Vagina (tissue), 2 donors: ENCODE measurements around the gene RELA. TPM values are rescaled to one million over a fixed set of nuclear protein-coding genes. Genes with fewer than 3 reads are reported as not detected.

Experiments used
- DNase-seq, 2 donors: peaks; one replicate each; pipeline ENCODE4 v3.0.0-alpha.2; 2017; ENCODE audit errors: extremely low spot score in 2 of 2
- H3K27ac ChIP-seq: fragments of 200-600 bp; sonication (generic); one replicate; pipeline ENCODE4 v1.5.1; 2019
- H3K27me3 ChIP-seq: fragments of 200-600 bp; sonication (generic); one replicate; pipeline ENCODE4 v1.5.1; 2019
- H3K36me3 ChIP-seq, 2 donors: fragments of 200-600 bp; sonication (generic); one replicate each; pipeline ENCODE4 v1.5.1; 2017 to 2019
- H3K4me1 ChIP-seq: fragments of 200-600 bp; sonication (generic); one replicate; pipeline ENCODE4 v1.5.1; 2019
- H3K4me3 ChIP-seq, 2 donors: fragments of 200-600 bp; sonication (generic); 1 replicate in 1 of 2; 2 replicates in 1 of 2; pipeline ENCODE4 v1.5.1; 2016 to 2019
- H3K9me3 ChIP-seq: fragments of 200-600 bp; sonication (generic); one replicate; pipeline ENCODE4 v1.5.1; 2019
- POLR2A ChIP-seq, 2 donors: fragments of 450-650 bp; IDR thresholded peaks; one replicate each; pipeline ENCODE4 v1.6.1; 2017; ENCODE audit warnings: antibody characterized with exemption in 2 of 2, mild to moderate bottlenecking in 2 of 2, moderate library complexity in 2 of 2
- POLR2AphosphoS5 ChIP-seq, 2 donors: sonication (generic); formaldehyde crosslinking; IDR thresholded peaks; one replicate each; pipeline ENCODE4 v1.9.0; 2017; ENCODE audit warnings: antibody characterized with exemption in 2 of 2, mild to moderate bottlenecking in 2 of 2, low read depth in 1 of 2; ENCODE audit not compliant: insufficient read depth in 1 of 2
- intact Hi-C: fragments of 100-400 bp; cut with DNase I; formaldehyde crosslinking; loops from one replicate; pipeline ENCODE4 v1.15.1; 2023
- total RNA-seq: library from RNA; depleted of rRNA; stranded (reverse); fragments of >200 nt; gene quantifications from one replicate; pipeline ENCODE4 v1.2.3, GENCODE V29; 2016
- TF ChIP-seq, protein P1 (sequence below), 3 experiments: fragments of 450-650 bp in 2 of 3; fragments of 200-600 bp in 1 of 3; sonication (generic) in 1 of 3; IDR thresholded peaks; one replicate each; pipeline ENCODE4 v1.5.1; 2017 to 2019; ENCODE audit warnings: antibody characterized with exemption in 3 of 3, mild to moderate bottlenecking in 2 of 3, moderate library complexity in 2 of 3

RELA gene
- total RNA-seq, 1 donor from 2014 or later = 59.2 TPM

DNA sequence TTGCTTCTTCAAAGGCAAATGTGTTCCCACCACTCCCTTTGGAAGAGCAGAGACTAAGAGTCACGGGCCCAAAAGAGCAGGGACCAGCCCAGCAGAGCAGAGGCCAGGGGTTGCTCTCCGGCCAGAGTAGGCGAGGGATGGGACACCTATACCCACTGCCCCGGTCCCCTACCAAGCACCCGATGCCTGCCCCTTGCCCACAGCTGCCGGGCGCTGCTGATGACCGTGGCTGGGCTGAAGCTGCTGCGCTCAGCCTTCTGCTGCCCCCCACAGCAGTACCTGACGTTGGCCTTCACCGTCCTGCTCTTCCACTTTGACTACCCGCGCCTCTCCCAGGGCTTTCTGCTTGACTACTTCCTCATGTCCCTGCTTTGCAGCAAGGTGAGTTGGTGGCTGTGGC lies 35.5 kb downstream of the RELA start:
- Histone ChIP-seq H3K4me3 (no peak overlapping the region), H3K27me3 (no peaks in the 10 kb centered on the region), H3K27ac (no peak overlapping the region), H3K9me3 (no peaks in the 10 kb centered on the region), H3K36me3 (peaks cover 0 to 74% of the 10 kb centered on the region in 2 donors), H3K4me1 (no peaks in the 10 kb centered on the region)
- intact Hi-C loops = loop anchor here (10.0 kb wide), 1 partner anchor 188 kb away; no protein-coding TSS in a partner anchor
- DNase-seq = no peak
- TF ChIP-seq POLR2A (IDR thresholded peaks at IDR 0.05) = no peak
- no peak for TF ChIP-seq POLR2AphosphoS5 (IDR thresholded peaks at IDR 0.05; ENCODE audit: insufficient read depth in 1 of 2, low read depth in 1 of 2)
- TF ChIP-seq, protein P1, sequence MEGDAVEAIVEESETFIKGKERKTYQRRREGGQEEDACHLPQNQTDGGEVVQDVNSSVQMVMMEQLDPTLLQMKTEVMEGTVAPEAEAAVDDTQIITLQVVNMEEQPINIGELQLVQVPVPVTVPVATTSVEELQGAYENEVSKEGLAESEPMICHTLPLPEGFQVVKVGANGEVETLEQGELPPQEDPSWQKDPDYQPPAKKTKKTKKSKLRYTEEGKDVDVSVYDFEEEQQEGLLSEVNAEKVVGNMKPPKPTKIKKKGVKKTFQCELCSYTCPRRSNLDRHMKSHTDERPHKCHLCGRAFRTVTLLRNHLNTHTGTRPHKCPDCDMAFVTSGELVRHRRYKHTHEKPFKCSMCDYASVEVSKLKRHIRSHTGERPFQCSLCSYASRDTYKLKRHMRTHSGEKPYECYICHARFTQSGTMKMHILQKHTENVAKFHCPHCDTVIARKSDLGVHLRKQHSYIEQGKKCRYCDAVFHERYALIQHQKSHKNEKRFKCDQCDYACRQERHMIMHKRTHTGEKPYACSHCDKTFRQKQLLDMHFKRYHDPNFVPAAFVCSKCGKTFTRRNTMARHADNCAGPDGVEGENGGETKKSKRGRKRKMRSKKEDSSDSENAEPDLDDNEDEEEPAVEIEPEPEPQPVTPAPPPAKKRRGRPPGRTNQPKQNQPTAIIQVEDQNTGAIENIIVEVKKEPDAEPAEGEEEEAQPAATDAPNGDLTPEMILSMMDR (IDR thresholded peaks at IDR 0.05) = no peak

DNA sequence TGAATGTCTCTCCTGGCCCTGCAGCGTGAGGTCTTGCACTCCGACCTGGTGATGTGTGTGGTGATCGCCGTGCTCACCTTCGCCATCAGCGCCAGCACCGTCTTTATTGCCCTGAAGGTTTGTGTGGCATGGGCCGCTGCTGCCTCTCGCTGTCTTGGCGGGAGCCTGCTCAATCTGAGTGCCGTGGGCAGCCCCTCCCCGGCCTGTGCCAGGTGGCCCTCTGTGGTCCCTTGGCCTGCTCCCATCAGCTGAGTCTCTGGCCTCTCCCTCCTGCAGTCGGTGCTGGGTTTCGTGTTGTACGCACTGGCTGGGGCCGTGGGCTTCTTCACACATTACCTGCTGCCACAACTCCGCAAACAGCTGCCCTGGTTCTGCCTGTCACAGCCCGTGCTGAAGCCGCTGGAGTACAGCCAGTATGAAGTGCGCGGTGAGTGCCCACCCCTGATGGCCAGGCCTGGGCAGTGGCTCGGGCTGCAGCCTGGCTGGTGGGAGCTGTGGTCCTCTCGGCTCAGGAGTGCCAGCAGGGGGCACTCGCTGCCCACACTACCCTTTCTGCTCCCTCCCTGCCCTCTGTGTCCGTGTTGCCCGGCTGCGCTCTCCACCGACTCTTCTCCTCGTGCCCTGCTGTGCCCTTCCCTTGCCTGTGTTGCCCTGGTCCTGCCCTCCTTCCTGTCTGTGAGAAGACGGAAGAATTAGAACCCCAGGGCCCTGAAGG lies 36.9 kb downstream of the RELA start:
- Histone ChIP-seq H3K9me3 (no peaks in the 10 kb centered on the region), H3K4me3 (no peak overlapping the region), H3K27me3 (no peaks in the 10 kb centered on the region), H3K27ac (no peak overlapping the region), H3K36me3 (peaks cover 0 to 77% of the 10 kb centered on the region in 2 donors), H3K4me1 (no peaks in the 10 kb centered on the region)
- intact Hi-C loops = loop anchor here (10.0 kb wide), 1 partner anchor 189 kb away; no protein-coding TSS in a partner anchor
- DNase-seq = no peak
- TF ChIP-seq POLR2A (IDR thresholded peaks at IDR 0.05) = no peak
- TF ChIP-seq, protein P1 (IDR thresholded peaks at IDR 0.05) = peak in 2 of 3 experiments; percentile 30 to 35
- no peak for TF ChIP-seq POLR2AphosphoS5 (IDR thresholded peaks at IDR 0.05; ENCODE audit: insufficient read depth in 1 of 2, low read depth in 1 of 2)

DNA sequence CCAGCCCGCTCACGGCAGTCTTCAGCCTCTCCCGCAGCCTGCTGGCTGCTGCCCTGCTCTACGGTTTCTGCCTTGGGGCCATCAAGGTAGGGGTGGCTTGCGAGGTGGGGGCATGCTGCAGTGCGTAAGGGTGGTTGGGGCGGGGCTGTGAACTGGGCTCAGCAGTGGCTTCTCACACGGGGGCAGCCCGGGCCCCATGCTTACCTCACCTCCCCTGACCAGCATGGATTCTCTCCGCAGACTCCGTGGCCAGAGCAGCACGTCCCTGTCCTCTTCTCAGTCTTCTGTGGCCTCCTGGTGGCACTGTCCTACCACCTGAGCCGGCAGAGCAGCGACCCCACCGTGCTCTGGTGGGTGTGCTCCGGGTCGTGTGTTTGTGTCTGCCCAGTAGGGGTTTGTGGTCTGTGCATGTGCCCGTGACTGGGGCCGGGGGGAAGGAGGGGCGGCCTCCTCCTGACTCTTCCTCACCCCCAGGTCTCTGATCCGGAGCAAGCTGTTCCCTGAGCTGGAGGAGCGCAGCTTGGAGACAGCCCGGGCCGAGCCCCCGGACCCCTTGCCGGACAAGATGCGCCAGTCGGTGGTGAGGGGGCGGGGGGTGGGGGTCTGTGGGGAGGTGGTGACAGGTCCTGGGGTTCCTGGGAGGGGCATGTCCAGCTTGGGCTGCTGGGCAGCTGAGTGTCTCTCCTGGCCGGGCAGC lies 37.6 kb downstream of the RELA start:
- DNase-seq = no peak
- intact Hi-C loops = loop anchor here (10.0 kb wide), 1 partner anchor 190 kb away; no protein-coding TSS in a partner anchor
- H3K36me3 ChIP-seq = peaks cover 0 to 77% of the 10 kb centered on the region in 2 donors

DNA sequence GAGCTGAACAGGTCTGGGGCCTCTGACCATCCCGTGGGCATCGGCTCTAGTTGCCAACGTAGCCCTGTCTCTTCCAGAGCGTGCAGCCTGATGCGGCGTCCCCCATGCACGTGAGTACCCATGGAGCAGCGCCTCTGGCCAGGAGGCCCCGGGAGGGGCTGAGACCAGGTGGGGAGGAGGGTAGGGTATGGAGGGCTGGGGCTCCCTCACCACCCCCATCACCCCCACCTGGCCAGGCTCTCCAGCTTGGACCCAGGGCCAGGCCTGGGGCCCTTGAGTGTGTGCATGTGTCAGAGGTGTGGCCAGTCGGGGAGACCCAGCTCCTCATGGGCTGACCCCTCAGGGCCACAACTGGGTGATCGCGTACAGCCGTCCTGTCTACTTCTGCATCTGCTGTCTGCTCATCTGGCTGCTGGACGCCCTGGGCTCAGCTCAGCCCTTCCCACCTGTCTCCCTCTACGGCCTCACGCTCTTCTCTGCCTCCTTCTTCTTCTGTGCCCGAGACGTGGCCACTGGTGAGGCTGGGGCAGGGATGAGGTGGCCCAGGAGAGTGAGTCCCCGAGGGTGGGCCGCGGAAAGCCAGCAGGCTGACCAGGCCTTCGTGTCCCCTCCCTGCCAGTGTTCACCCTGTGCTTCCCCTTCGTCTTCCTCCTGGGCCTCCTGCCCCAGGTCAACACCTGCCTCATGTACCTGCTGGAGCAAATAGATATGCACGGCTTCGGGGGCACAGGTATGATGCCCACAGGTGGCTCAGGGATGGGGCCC lies 38.7 kb downstream of the RELA start:
- Histone ChIP-seq H3K36me3 (peaks cover 0 to 76% of the 10 kb centered on the region in 2 donors), H3K27ac (no peak overlapping the region)
- TF ChIP-seq, protein P1 (IDR thresholded peaks at IDR 0.05) = no peak
- no peak for TF ChIP-seq POLR2AphosphoS5 (IDR thresholded peaks at IDR 0.05; ENCODE audit: insufficient read depth in 1 of 2, low read depth in 1 of 2)
- no peak for TF ChIP-seq POLR2A (IDR thresholded peaks at IDR 0.05)

More for the DNA sequence above, 37.6 kb downstream of the RELA start:
- Histone ChIP-seq H3K9me3 (no peaks in the 10 kb centered on the region), H3K27me3 (no peaks in the 10 kb centered on the region), H3K4me1 (no peaks in the 10 kb centered on the region), H3K27ac (no peak overlapping the region), H3K4me3 (no peak overlapping the region)
- TF ChIP-seq, protein P1 (IDR thresholded peaks at IDR 0.05) = no peak
- TF ChIP-seq POLR2A (IDR thresholded peaks at IDR 0.05) (no peak), POLR2AphosphoS5 (IDR thresholded peaks at IDR 0.05; ENCODE audit: insufficient read depth in 1 of 2, low read depth in 1 of 2) (no peak)

More for the DNA sequence above, 38.7 kb downstream of the RELA start:
- intact Hi-C loops = loop anchor here (10.0 kb wide), 1 partner anchor 191 kb away; no protein-coding TSS in a partner anchor
- no peaks in the 10 kb centered on the region for H3K4me1 ChIP-seq
- no peak overlapping the region for H3K4me3 ChIP-seq
- no peak for DNase-seq
- no peaks in the 10 kb centered on the region for H3K27me3 ChIP-seq
- H3K9me3 ChIP-seq = no peaks in the 10 kb centered on the region
